Endothelial cell of umbilical vein (primary cell): ENCODE data around the gene NUP62. TPM values are rescaled to one million over a fixed set of nuclear protein-coding genes. Genes with fewer than 3 reads are reported as not detected.

Source experiments
- BruUV-seq: library from RNA; stranded (reverse); fragments of 400-500 nt; replicated peaks from 2 replicates; lab custom pipeline; 2021; lab: Mats Ljungman, UMichigan
- CTCF ChIA-PET: fragments of 300-600, 350-600 bp; sonication (Branson Sonifier 250); formaldehyde crosslinking; loops from one replicate; lab custom pipeline; 2021; ENCODE audit warnings: antibody characterized with exemption, inconsistent platforms; lab: Charles Lee
- POLR2A ChIA-PET: fragments of 300-600, 350-600 bp; sonication (Branson Sonifier 250); formaldehyde crosslinking; loops from one replicate; lab custom pipeline; 2021; ENCODE audit warnings: antibody characterized with exemption, inconsistent platforms; lab: Charles Lee
- DNase-seq: peaks from one replicate; pipeline ENCODE4 v3.0.0-alpha.2; 2011; ENCODE audit warnings: low read depth, low spot score
- FAIRE-seq: peaks from 2 replicates; lab custom pipeline; 2011; peaks lifted over from hg19 to GRCh38; lab: Jason Lieb, UNC
- H2AFZ ChIP-seq: 2 replicates; pipeline ENCODE4 v1.6.0; 2012; ENCODE audit warnings: low read depth, low read length, control low read depth, inconsistent platforms
- H3K27ac ChIP-seq: 2 replicates; pipeline ENCODE4 v1.5.1; 2011; ENCODE audit warnings: low read depth, mild to moderate bottlenecking, control low read depth, low read length, moderate library complexity; ENCODE audit not compliant: insufficient read depth
- H3K27me3 ChIP-seq, 2 experiments: 2 replicates each; pipeline versions ENCODE4 v1.6.0 to v1.6.1; 2011; ENCODE audit warnings: low read length in 2 of 2, mixed read lengths in 1 of 2; ENCODE audit not compliant: control insufficient read depth in 2 of 2, insufficient read depth in 2 of 2
- H3K36me3 ChIP-seq, 2 experiments: 2 replicates in 1 of 2; 3 replicates in 1 of 2; pipeline ENCODE4 v1.5.1; 2011; ENCODE audit warnings: low read length in 2 of 2, mild to moderate bottlenecking in 1 of 2, moderate library complexity in 1 of 2; ENCODE audit not compliant: control insufficient read depth in 2 of 2, insufficient read depth in 2 of 2; ENCODE audit errors: extremely low read depth in 1 of 2
- H3K4me1 ChIP-seq: 3 replicates; pipeline ENCODE4 v1.5.1; 2011; ENCODE audit warnings: mild to moderate bottlenecking, low read length; ENCODE audit not compliant: control insufficient read depth, insufficient read depth; ENCODE audit errors: extremely low read depth
- H3K4me2 ChIP-seq: 2 replicates; pipeline ENCODE4 v1.6.1; 2011; ENCODE audit warnings: low read length, control low read depth, mixed read lengths; ENCODE audit not compliant: insufficient read depth
- H3K4me3 ChIP-seq, 3 experiments: fragments of 200-600 bp in 1 of 3; sonication (generic), shearing (Covaris generic) in 1 of 3; replicated peaks in 1 of 3; 2 replicates each; pipeline ENCODE4 v1.5.1; 2011 to 2016; ENCODE audit warnings: control low read depth in 3 of 3, low read length in 3 of 3, mild to moderate bottlenecking in 2 of 3, inconsistent platforms in 1 of 3, low read depth in 1 of 3, moderate library complexity in 1 of 3; ENCODE audit not compliant: insufficient read depth in 1 of 3
- H3K79me2 ChIP-seq: 2 replicates; pipeline ENCODE4 v1.6.0; 2012; ENCODE audit warnings: low read length, inconsistent platforms; ENCODE audit not compliant: control insufficient read depth, insufficient read depth
- H3K9ac ChIP-seq: replicated peaks from 2 replicates; pipeline ENCODE3; 2011; ENCODE audit warnings: low read length, control low read depth; ENCODE audit not compliant: insufficient read depth; ENCODE audit errors: extremely low read depth
- H3K9me1 ChIP-seq: replicated peaks from 3 replicates; pipeline ENCODE4 v1.6.0; 2011; ENCODE audit warnings: mild to moderate bottlenecking, low read length; ENCODE audit not compliant: control insufficient read depth, insufficient read depth; ENCODE audit errors: extremely low read depth
- H3K9me3 ChIP-seq: replicated peaks from 2 replicates; pipeline ENCODE4 v1.5.1; 2012; ENCODE audit warnings: low read length, inconsistent platforms; ENCODE audit not compliant: control insufficient read depth, insufficient read depth
- H4K20me1 ChIP-seq: replicated peaks from 2 replicates; pipeline ENCODE3; 2011; ENCODE audit warnings: mild to moderate bottlenecking, low read length; ENCODE audit not compliant: control insufficient read depth, insufficient read depth; ENCODE audit errors: extremely low read depth
- CTCF ChIP-seq, 2 donors: IDR thresholded peaks; 1 replicate in 1 of 2; 2 replicates in 1 of 2; pipeline ENCODE4 v1.5.1; 2011; ENCODE audit warnings: low read length in 2 of 2, mild to moderate bottlenecking in 2 of 2, moderate library complexity in 2 of 2, control low read depth in 1 of 2, inconsistent platforms in 1 of 2, low read depth in 1 of 2; ENCODE audit not compliant: insufficient read depth in 1 of 2; ENCODE audit errors: extremely low read depth in 1 of 2
- EZH2 ChIP-seq: IDR thresholded peaks from 2 replicates; pipeline ENCODE4 v1.6.1; 2012; ENCODE audit warnings: borderline replicate concordance, low read depth, mild to moderate bottlenecking, moderate library complexity, low read length, inconsistent platforms; ENCODE audit not compliant: severe bottlenecking
- FOS ChIP-seq: IDR thresholded peaks from 2 replicates; pipeline ENCODE4 v1.6.1; 2011; ENCODE audit warnings: mild to moderate bottlenecking, low read length, moderate library complexity, borderline replicate concordance; ENCODE audit not compliant: insufficient read depth
- GATA2 ChIP-seq: IDR thresholded peaks from 2 replicates; pipeline ENCODE4 v1.7.0; 2011; ENCODE audit warnings: low read depth, mild to moderate bottlenecking, moderate library complexity, mixed read lengths, low read length; ENCODE audit not compliant: insufficient read length, insufficient read depth
- JUN ChIP-seq: IDR thresholded peaks from 2 replicates; pipeline ENCODE4 v1.6.1; 2011; ENCODE audit warnings: borderline replicate concordance, low read depth; ENCODE audit not compliant: insufficient read length, insufficient read depth
- MAX ChIP-seq: IDR thresholded peaks from 2 replicates; pipeline ENCODE4 v1.6.1; 2011; ENCODE audit not compliant: insufficient read depth, insufficient read length
- MYC ChIP-seq: IDR thresholded peaks from one replicate; pipeline ENCODE4 v1.6.1; 2011; ENCODE audit warnings: mild to moderate bottlenecking, low read depth, low read length
- POLR2A ChIP-seq: IDR thresholded peaks from 2 replicates; pipeline ENCODE4 v1.6.1; 2012; ENCODE audit warnings: low read depth, mild to moderate bottlenecking, control low read depth, low read length
- POLR2AphosphoS5 ChIP-seq: IDR thresholded peaks from 2 replicates; pipeline ENCODE4 v1.6.1; 2012; ENCODE audit warnings: low read depth, mild to moderate bottlenecking, control low read depth, low read length, moderate library complexity; ENCODE audit not compliant: insufficient read depth
- dilution Hi-C: fragments of 300-500 bp; cut with MboI; formaldehyde crosslinking; loops from one replicate; pipeline ENCODE4 v1.15.0; 2019; ENCODE audit warnings: low sequenced_read_pairs; ENCODE audit not compliant: extremely low pct_ligation_motif_present
- intact Hi-C: fragments of 100-400 bp; cut with micrococcal nuclease; formaldehyde crosslinking; loops from one replicate; pipeline ENCODE4 v1.10.0; 2022
- polyA plus RNA-seq, 4 experiments: library from polyadenylated mRNA; depleted of rRNA in 3 of 4; stranded (reverse) in 3 of 4; unstranded in 1 of 4; fragments of >200 nt; gene quantifications; 2 replicates each; pipeline versions ENCODE4 v1.2.1 to v1.2.3, GENCODE V29; 2011 to 2012; ENCODE audit warnings: missing spikeins in 1 of 4
- total RNA-seq: library from RNA; stranded (reverse); gene quantifications from 2 replicates; pipeline ENCODE4 v1.2.3, GENCODE V29; 2021

NUP62 gene
- total and polyA plus RNA-seq, 2 donors (not counting 3 experiments of a cell fraction or from before 2014, with no cell fraction given) = 32.0 to 93.7 TPM

GRCh38 chr19:49878744-49879070, 50.6 kb downstream of the NUP62 start:
- ChIA-PET POLR2A (no interaction called here), CTCF (no interaction called here)
- no TSS peak for BruUV-seq
- no peaks in the 10 kb centered on the region for H4K20me1 ChIP-seq
- peaks cover 10 to 36% of the 10 kb centered on the region in 2 experiments for H3K36me3 ChIP-seq
- no peak overlapping the region for H3K27ac ChIP-seq
- peaks cover 14% of the 10 kb centered on the region for H3K4me1 ChIP-seq
- H3K9me1 ChIP-seq = no peaks in the 10 kb centered on the region
- no peaks in the 10 kb centered on the region for H3K9me3 ChIP-seq
- H3K79me2 ChIP-seq = peaks cover 18% of the 10 kb centered on the region
- dilution Hi-C loops (no loop called here), intact Hi-C loops (loop anchor here (1.0 to 5.0 kb wide), 2 partner anchors 12 to 426 kb away; partner anchors contain the start of genes ALDH16A1 and PIH1D1)
- TF ChIP-seq FOS = no peak
- TF ChIP-seq POLR2AphosphoS5 = no peak
- no peak for TF ChIP-seq CTCF (IDR thresholded peaks at IDR 0.05; ENCODE audit: extremely low read depth in 1 of 2, insufficient read depth in 1 of 2, low read depth in 1 of 2, low read length in 2 of 2)
- no peak for TF ChIP-seq JUN
- no peak for TF ChIP-seq POLR2A
- no peak for TF ChIP-seq MYC
- TF ChIP-seq GATA2 = no peak
- no peak for TF ChIP-seq MAX
- no peak for TF ChIP-seq EZH2
- FAIRE-seq = no peak
- no peak overlapping the region for H3K9ac ChIP-seq
- DNase-seq = no peak
- H2AFZ ChIP-seq = no peak overlapping the region
- peak overlapping the region in 1 of 3 experiments; percentile 70 for H3K4me3 ChIP-seq
- peak overlapping the region; percentile 83 for H3K4me2 ChIP-seq
- H3K27me3 ChIP-seq = no peaks in the 10 kb centered on the region
